ENCODE data around the gene GDI1. TPM values are rescaled to one million over a fixed set of nuclear protein-coding genes. Genes with fewer than 3 reads are reported as not detected.

Gene GDI1
- polyA plus RNA-seq, 3 donors = 15.8 to 398 (median 21.3) TPM

- Histone ChIP-seq H3K4me2 (replicated peaks; ENCODE audit: extremely low read depth, low read length, poor library complexity, severe bottlenecking) (no peak overlapping the region), H3K79me2 (ENCODE audit: insufficient read depth, low read length) (peaks cover 8% of the 10 kb centered on the region), H3K9me3 (replicated peaks in 1 of 2; ENCODE audit: control insufficient read depth in 1 of 2, insufficient read depth in 1 of 2, low read length in 2 of 2) (no peaks in the 10 kb centered on the region), H3K4me1 (ENCODE audit: control insufficient read depth in 1 of 2, insufficient read depth in 2 of 2, low read length in 2 of 2) (peaks cover 7 to 10% of the 10 kb centered on the region in 2 donors), H3K27ac (ENCODE audit: low read depth in 1 of 2, low read length in 2 of 2) (no peak overlapping the region), H3K36me3 (replicated peaks in 1 of 2; ENCODE audit: control insufficient read depth in 1 of 2, insufficient read depth in 2 of 2, low read length in 2 of 2) (peaks cover 40 to 45% of the 10 kb centered on the region in 2 donors), H4K20me1 (ENCODE audit: insufficient read depth, low read length) (peaks cover 9% of the 10 kb centered on the region), H2AFZ (ENCODE audit: insufficient read depth, low read depth, low read length, poor library complexity, severe bottlenecking) (no peak overlapping the region), H3K9ac (ENCODE audit: insufficient read depth, low read length, poor library complexity, severe bottlenecking) (no peak overlapping the region), H3K4me3 (replicated peaks in 1 of 3; ENCODE audit: low read depth in 2 of 3, low read length in 3 of 3) (no peak overlapping the region), H3K27me3 (ENCODE audit: control insufficient read depth in 2 of 2, insufficient read depth in 2 of 2, low read length in 2 of 2) (no peaks in the 10 kb centered on the region)
- Mint-ChIP-seq H3K4me1 (peaks cover 6% of the 10 kb centered on the region), H3K4me3 (no peak overlapping the region), H3K9me3 (peaks cover 0 to 2% (median 0%) of the 10 kb centered on the region in 7 donors), H3K27me3 (ENCODE audit: low read depth in 3 of 3) (peaks cover 0 to 15% (median 0%) of the 10 kb centered on the region in 3 donors), H3K36me3 (peaks cover 53 to 65% of the 10 kb centered on the region in 2 donors), H3K27ac (no peak overlapping the region)
- WGBS (ENCODE audit: insufficient coverage) = 100% methylated on average over 6 of the region's 18 CpGs
- intact Hi-C loops (cut with micrococcal nuclease) = no loop called here
- no peak for TF ChIP-seq CTCF (IDR thresholded peaks at IDR 0.05)
- DNase-seq = no peak
These were observed 12.7 kb downstream of the GDI1 start for GRCh38 chrX:154449618-154450017.

- peaks cover 1% of the 10 kb centered on the region for H3K79me2 ChIP-seq (ENCODE audit: insufficient read depth, low read length)
- 100% methylated on average over 4 of the region's 17 CpGs for WGBS (ENCODE audit: insufficient coverage)
- no peak overlapping the region for H3K27ac ChIP-seq (ENCODE audit: low read depth in 1 of 2, low read length in 2 of 2)
- no peak overlapping the region for H3K4me3 ChIP-seq (replicated peaks in 1 of 3; ENCODE audit: low read depth in 2 of 3, low read length in 3 of 3)
- H3K4me1 ChIP-seq (ENCODE audit: control insufficient read depth in 1 of 2, insufficient read depth in 2 of 2, low read length in 2 of 2) = peaks cover under 1 to 3% of the 10 kb centered on the region in 2 donors
- no peak for DNase-seq
- H4K20me1 ChIP-seq (ENCODE audit: insufficient read depth, low read length) = peaks cover 2% of the 10 kb centered on the region
- H3K36me3 ChIP-seq (replicated peaks in 1 of 2; ENCODE audit: control insufficient read depth in 1 of 2, insufficient read depth in 2 of 2, low read length in 2 of 2) = peaks cover 40 to 45% of the 10 kb centered on the region in 2 donors
- Mint-ChIP-seq H3K9me3 (peaks cover 0 to 4% (median 0%) of the 10 kb centered on the region in 7 donors), H3K36me3 (peaks cover 54 to 67% of the 10 kb centered on the region in 2 donors), H3K4me1 (peaks cover 6% of the 10 kb centered on the region), H3K27me3 (ENCODE audit: low read depth in 3 of 3) (peaks cover 0 to 16% (median 0%) of the 10 kb centered on the region in 3 donors), H3K27ac (no peak overlapping the region), H3K4me3 (no peak overlapping the region)
- intact Hi-C loops (cut with micrococcal nuclease) = no loop called here
- no peak for TF ChIP-seq CTCF (IDR thresholded peaks at IDR 0.05)
- H3K27me3 ChIP-seq (ENCODE audit: control insufficient read depth in 2 of 2, insufficient read depth in 2 of 2, low read length in 2 of 2) = no peaks in the 10 kb centered on the region
- no peak overlapping the region for H2AFZ ChIP-seq (ENCODE audit: insufficient read depth, low read depth, low read length, poor library complexity, severe bottlenecking)
- no peaks in the 10 kb centered on the region for H3K9me3 ChIP-seq (replicated peaks in 1 of 2; ENCODE audit: control insufficient read depth in 1 of 2, insufficient read depth in 1 of 2, low read length in 2 of 2)
- H3K9ac ChIP-seq (ENCODE audit: insufficient read depth, low read length, poor library complexity, severe bottlenecking) = no peak overlapping the region
- no peak overlapping the region for H3K4me2 ChIP-seq (replicated peaks; ENCODE audit: extremely low read depth, low read length, poor library complexity, severe bottlenecking)
These were observed 13.4 kb downstream of the GDI1 start for GRCh38 chrX:154450312-154450711.
